Lower leg skin (tissue), 4 donors: ENCODE data around the gene DDX1. TPM values are rescaled to one million over a fixed set of nuclear protein-coding genes. Genes with fewer than 3 reads are reported as not detected.

Experiments
- DNase-seq, 2 donors: peaks; one replicate each; pipeline ENCODE4 v3.0.0-alpha.2; 2019; ENCODE audit warnings: low spot score in 2 of 2
- H3K4me3 ChIP-seq: fragments of 200-600 bp; sonication (generic); 2 replicates; pipeline ENCODE4 v1.5.1; 2017; ENCODE audit warnings: mild to moderate bottlenecking, low read depth; ENCODE audit not compliant: poor library complexity, severe bottlenecking
- POLR2A ChIP-seq, 2 donors: fragments of 450-650 bp; IDR thresholded peaks; one replicate each; pipeline ENCODE4 v1.6.1; 2016 to 2017; ENCODE audit warnings: antibody characterized with exemption in 2 of 2, mild to moderate bottlenecking in 1 of 2, moderate library complexity in 1 of 2
- WGBS, 2 donors: methylation state at CpG; one replicate each; pipeline ENCODE4 v1.1.5; 2018; 5-methylcytosine and 5-hydroxymethylcytosine counted together
- intact Hi-C: fragments of 100-400 bp; cut with DNase I; formaldehyde crosslinking; loops from one replicate; pipeline ENCODE4 v1.15.0; 2023; ENCODE audit warnings: low total_unique reads
- total RNA-seq, 4 donors: library from RNA; depleted of rRNA; stranded (reverse); fragments of >200 nt; gene quantifications; one replicate each; pipeline ENCODE4 v1.1.0, GENCODE V29; 2016
- TF ChIP-seq, protein P1 (sequence below), 3 donors: fragments of 450-650 bp; IDR thresholded peaks; one replicate each; pipeline ENCODE4 v1.5.1; 2016; ENCODE audit warnings: antibody characterized with exemption in 3 of 3, mild to moderate bottlenecking in 3 of 3, moderate library complexity in 2 of 3

DDX1 gene
- total RNA-seq, 4 donors from 2014 or later = 38.8 to 55.5 (median 44.4) TPM

DNA sequence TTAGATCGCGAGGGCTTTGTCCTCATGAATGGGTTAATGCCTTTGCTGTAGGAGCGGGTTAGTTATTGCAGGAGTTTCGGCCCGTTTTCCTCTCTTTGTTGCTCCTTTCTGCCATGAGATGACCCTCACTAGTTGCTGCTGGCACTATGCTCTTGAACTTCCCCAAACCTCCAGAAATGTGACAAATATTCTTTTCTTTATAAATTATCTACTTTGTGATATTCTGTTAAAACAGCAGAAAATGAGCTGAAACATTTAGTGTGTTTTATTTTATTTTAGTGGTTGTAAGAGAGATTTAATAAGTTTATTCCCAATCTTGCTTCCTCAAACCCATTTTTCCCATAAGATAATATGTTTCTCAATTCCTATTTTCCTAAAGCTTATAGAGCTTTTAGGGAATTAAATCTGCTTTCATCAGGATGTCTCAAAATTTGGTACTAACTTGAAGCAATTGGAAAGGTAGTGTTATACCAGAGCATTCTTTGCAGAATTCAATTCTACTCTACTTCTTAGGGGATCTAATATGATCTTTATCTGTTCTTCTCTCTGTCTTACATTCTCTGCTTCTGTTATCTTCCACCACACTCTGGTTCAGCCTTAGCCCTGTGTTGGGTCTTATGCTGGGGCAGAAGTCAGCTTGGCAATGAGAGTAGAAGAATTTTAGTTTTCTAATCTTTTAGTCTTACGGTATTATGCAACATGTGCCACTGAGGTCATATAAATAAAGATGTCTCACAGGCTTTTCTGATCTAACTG, 23.1 kb downstream of the DDX1 start:
- intact Hi-C loops = no loop called here
- TF ChIP-seq, protein P1, sequence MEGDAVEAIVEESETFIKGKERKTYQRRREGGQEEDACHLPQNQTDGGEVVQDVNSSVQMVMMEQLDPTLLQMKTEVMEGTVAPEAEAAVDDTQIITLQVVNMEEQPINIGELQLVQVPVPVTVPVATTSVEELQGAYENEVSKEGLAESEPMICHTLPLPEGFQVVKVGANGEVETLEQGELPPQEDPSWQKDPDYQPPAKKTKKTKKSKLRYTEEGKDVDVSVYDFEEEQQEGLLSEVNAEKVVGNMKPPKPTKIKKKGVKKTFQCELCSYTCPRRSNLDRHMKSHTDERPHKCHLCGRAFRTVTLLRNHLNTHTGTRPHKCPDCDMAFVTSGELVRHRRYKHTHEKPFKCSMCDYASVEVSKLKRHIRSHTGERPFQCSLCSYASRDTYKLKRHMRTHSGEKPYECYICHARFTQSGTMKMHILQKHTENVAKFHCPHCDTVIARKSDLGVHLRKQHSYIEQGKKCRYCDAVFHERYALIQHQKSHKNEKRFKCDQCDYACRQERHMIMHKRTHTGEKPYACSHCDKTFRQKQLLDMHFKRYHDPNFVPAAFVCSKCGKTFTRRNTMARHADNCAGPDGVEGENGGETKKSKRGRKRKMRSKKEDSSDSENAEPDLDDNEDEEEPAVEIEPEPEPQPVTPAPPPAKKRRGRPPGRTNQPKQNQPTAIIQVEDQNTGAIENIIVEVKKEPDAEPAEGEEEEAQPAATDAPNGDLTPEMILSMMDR (IDR thresholded peaks at IDR 0.05) = no peak
- no peak for TF ChIP-seq POLR2A (IDR thresholded peaks at IDR 0.05)
- DNase-seq = no peak
- H3K4me3 ChIP-seq = no peak overlapping the region
- 86 to 89% methylated on average over 6 of the region's 6 CpGs for WGBS, 2 donors

DNA sequence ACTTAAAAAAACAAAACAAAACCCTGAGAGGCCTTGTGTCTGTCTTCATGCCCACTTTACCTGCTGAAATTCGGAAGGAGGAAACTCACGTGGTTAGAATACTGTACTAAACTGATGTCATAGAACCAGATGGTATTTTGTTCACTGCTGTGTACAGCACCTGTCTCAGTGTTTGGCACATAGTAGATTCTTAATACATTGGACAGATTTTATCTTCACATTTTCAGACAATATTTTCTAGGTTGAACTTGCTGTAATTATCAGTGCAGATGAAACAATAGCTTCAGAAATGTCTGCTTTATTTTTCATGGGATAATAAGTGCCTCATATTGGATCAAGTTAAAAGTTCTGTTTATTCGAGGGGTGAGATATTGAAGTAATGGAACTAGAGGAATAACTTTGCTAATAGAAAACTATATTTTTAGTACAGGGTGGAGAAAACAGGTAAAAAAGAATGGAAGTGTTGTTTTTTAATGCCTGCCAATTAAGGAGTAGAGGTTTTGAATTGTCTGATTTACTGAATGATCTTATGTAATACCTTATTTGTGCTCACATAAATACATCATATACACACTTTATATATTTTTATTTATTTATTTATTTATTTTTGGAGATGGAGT, 23.7 kb downstream of the DDX1 start:
- no peak for DNase-seq
- TF ChIP-seq POLR2A (IDR thresholded peaks at IDR 0.05) = no peak
- intact Hi-C loops = no loop called here
- no peak overlapping the region for H3K4me3 ChIP-seq
- WGBS, 2 donors = 83 to 85% methylated on average over 3 of the region's 3 CpGs

DNA sequence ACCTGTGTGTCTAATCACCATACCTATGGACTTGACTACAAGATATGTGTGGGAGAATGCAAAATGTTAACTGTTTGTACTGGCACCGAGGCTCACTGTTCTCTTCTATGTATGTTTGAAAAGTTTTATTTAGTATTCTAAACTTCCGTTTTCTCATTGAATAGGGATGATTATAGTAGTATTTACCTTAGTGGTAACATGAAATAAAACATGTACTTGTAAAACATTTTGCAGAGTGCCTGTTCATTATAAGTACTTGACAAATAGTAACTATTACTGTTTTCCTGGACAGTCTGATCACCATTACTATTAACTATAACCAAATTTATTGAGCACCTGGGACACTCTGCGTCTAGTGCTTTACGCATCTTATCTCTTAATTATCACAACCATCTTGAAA, 24.8 kb downstream of the DDX1 start:
- WGBS, 2 donors = 96 to 97% methylated on average over 4 of the region's 4 CpGs

DNA sequence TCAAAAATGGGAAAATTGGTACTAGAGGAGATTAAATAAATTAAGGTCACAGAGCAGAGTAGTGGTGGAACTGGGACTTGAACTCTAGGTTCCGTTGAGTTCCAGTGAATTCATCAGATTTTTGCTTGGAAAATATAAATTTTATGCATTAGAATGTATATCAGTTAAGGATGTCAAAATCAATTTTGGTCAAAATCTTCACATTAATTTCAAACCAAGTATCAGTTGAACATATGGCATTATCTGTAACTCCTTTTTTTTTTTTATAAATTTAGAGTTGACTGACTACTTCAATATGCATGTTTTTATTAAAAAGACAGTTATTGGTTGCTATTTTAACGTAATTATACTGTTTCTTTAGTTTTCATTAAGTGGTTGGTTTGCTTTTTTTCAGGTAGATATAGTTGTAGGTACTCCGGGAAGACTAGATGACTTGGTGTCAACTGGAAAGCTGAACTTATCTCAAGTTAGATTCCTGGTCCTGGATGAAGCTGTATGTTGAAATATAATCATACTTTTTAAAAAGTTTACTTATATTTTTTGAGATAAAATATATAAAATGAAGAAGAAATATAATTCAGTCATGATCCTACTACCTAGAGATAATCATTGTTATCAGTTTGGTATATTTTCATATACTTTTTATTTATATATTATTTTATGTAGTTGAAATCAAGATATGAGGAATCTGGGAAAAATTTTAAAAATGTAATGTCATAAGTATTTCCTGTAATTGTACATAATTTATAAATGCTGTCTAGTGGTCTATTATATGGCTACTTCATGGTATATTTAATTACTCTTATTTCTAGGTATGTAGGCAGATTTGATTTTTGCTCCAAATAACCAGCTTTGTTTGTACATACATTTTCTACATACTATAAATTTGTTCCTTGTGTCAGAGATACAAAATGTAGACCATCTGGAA, 25.4 kb downstream of the DDX1 start:
- no peak for TF ChIP-seq POLR2A (IDR thresholded peaks at IDR 0.05)
- TF ChIP-seq, protein P1 (IDR thresholded peaks at IDR 0.05) = no peak
- H3K4me3 ChIP-seq = no peak overlapping the region
- no peak for DNase-seq
- 93 to 95% methylated on average over 3 of the region's 3 CpGs for WGBS, 2 donors
- intact Hi-C loops = no loop called here

More for the DNA sequence above, 24.8 kb downstream of the DDX1 start:
- intact Hi-C loops = no loop called here
- H3K4me3 ChIP-seq = no peak overlapping the region
- no peak for DNase-seq
- TF ChIP-seq, protein P1 (IDR thresholded peaks at IDR 0.05) = no peak
- TF ChIP-seq POLR2A (IDR thresholded peaks at IDR 0.05) = no peak

- WGBS, 2 donors = 96 to 97% methylated on average over 4 of the region's 4 CpGs
- no peak for DNase-seq
- TF ChIP-seq, protein P1 (IDR thresholded peaks at IDR 0.05) = no peak
- TF ChIP-seq POLR2A (IDR thresholded peaks at IDR 0.05) = no peak
- intact Hi-C loops = no loop called here
- no peak overlapping the region for H3K4me3 ChIP-seq
Measured at GRCh38 chr2:15617778-15618448, 26.2 kb downstream of the DDX1 start.
